Adrenal gland (tissue), 5 donors: ENCODE measurements around the gene PKIB.

Experiments
- POLR2A ChIP-seq, 2 donors: fragments of 450-650 bp; IDR thresholded peaks; one replicate each; pipeline ENCODE4 v1.6.1; 2017; ENCODE audit warnings: antibody characterized with exemption in 2 of 2, mild to moderate bottlenecking in 2 of 2, moderate library complexity in 1 of 2
- TF ChIP-seq, protein P1 (sequence below), 6 experiments: fragments of 450-650 bp in 4 of 6; fragments of 200-600 bp in 2 of 6; sonication (generic) in 1 of 6; IDR thresholded peaks; 1 replicate in 5 of 6; 2 replicates in 1 of 6; pipeline versions ENCODE4 v1.5.1 to v1.8.0; 2016 to 2021; ENCODE audit warnings: antibody characterized with exemption in 6 of 6, mild to moderate bottlenecking in 2 of 6, moderate library complexity in 1 of 6
- donor health status: DM: no; HTN: no; CAD: no.

DNA sequence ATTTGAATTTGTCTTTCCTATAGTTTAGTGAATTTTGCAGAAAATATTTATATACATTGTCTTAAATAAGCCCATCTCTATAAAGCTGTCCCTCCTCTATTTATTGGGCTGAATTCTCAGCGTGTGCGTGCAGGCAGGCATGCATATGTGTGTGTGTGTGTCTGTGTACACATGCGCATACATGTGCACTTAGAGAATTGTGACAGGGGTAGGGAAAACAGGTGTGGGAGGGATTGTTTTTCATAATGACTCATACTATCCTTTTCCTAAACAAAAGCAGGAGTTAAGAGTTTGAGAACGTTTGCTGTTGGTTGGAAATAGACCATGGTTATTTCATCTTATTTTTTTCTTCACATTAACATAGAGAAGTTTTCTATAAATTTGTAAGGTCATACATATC is 126.0 kb downstream of the PKIB start:
- TF ChIP-seq, protein P1, sequence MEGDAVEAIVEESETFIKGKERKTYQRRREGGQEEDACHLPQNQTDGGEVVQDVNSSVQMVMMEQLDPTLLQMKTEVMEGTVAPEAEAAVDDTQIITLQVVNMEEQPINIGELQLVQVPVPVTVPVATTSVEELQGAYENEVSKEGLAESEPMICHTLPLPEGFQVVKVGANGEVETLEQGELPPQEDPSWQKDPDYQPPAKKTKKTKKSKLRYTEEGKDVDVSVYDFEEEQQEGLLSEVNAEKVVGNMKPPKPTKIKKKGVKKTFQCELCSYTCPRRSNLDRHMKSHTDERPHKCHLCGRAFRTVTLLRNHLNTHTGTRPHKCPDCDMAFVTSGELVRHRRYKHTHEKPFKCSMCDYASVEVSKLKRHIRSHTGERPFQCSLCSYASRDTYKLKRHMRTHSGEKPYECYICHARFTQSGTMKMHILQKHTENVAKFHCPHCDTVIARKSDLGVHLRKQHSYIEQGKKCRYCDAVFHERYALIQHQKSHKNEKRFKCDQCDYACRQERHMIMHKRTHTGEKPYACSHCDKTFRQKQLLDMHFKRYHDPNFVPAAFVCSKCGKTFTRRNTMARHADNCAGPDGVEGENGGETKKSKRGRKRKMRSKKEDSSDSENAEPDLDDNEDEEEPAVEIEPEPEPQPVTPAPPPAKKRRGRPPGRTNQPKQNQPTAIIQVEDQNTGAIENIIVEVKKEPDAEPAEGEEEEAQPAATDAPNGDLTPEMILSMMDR (IDR thresholded peaks at IDR 0.05): no peak
- no peak for TF ChIP-seq POLR2A (IDR thresholded peaks at IDR 0.05)
